ENCODE data around the gene BMP10. TPM values are rescaled to one million over a fixed set of nuclear protein-coding genes. Genes with fewer than 3 reads are reported as not detected.

BMP10 gene
- polyA plus RNA-seq, 1 donor (not counting 4 experiments of a cell fraction or from before 2014, with no cell fraction given): 0.05 TPM

DNA sequence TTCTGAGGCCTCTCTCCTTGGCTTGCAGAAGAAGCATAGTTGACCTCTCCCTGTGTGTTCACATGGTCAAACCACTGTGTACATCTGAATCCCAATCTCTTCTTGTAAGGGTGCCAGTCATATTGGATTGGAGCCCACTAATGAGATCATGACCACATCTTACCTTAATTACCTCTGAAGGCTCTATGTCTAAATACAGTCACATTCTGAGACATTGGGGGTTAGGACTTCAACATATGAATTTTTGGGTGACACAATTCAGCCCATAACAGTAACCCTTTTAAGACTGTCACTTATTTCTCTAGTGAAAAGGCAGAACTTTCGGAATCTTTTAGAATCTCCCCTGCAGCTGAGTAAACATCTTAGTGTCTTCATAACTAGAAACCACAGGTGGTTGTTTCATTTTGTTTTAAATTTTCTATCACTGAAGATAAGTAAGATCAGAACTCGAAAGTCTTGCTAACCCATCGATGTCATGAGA, 33.3 kb downstream of the BMP10 start:
- Histone ChIP-seq H3K4me1 (ENCODE audit: control insufficient read depth, extremely low read depth, insufficient read depth, low read length) (peaks cover under 1% of the 10 kb centered on the region), H3K9ac (ENCODE audit: control insufficient read depth, extremely low read depth, insufficient read depth, low read length) (no peak overlapping the region), H3K9me1 (ENCODE audit: control insufficient read depth, extremely low read depth, insufficient read depth, low read length) (no peaks in the 10 kb centered on the region), H3K27me3 (ENCODE audit: control insufficient read depth, extremely low read depth, insufficient read depth, low read length) (no peaks in the 10 kb centered on the region), H3K9me3 (ENCODE audit: control insufficient read depth, low read depth, low read length) (no peaks in the 10 kb centered on the region), H3K4me3 (ENCODE audit: control insufficient read depth in 2 of 3, extremely low read depth in 1 of 3, insufficient read depth in 2 of 3, low read depth in 1 of 3, low read length in 3 of 3) (no peak overlapping the region), H3K4me2 (ENCODE audit: control insufficient read depth, extremely low read depth, insufficient read depth, low read depth, low read length) (no peak overlapping the region), H2AFZ (ENCODE audit: control insufficient read depth, low read length) (no peak overlapping the region), H3K27ac (ENCODE audit: control insufficient read depth, insufficient read depth, low read length) (no peak overlapping the region), H4K20me1 (ENCODE audit: control insufficient read depth, extremely low read depth, insufficient read depth, low read length) (no peaks in the 10 kb centered on the region), H3K79me2 (ENCODE audit: control insufficient read depth, insufficient read depth, low read length) (no peaks in the 10 kb centered on the region), H3K36me3 (ENCODE audit: control insufficient read depth in 2 of 2, extremely low read depth in 1 of 2, insufficient read depth in 2 of 2, low read length in 2 of 2) (no peaks in the 10 kb centered on the region)
- dilution Hi-C loops (cut with MboI; ENCODE audit: extremely low pct_ligation_motif_present, low sequenced_read_pairs): no loop called here
- TF ChIP-seq, protein P1, sequence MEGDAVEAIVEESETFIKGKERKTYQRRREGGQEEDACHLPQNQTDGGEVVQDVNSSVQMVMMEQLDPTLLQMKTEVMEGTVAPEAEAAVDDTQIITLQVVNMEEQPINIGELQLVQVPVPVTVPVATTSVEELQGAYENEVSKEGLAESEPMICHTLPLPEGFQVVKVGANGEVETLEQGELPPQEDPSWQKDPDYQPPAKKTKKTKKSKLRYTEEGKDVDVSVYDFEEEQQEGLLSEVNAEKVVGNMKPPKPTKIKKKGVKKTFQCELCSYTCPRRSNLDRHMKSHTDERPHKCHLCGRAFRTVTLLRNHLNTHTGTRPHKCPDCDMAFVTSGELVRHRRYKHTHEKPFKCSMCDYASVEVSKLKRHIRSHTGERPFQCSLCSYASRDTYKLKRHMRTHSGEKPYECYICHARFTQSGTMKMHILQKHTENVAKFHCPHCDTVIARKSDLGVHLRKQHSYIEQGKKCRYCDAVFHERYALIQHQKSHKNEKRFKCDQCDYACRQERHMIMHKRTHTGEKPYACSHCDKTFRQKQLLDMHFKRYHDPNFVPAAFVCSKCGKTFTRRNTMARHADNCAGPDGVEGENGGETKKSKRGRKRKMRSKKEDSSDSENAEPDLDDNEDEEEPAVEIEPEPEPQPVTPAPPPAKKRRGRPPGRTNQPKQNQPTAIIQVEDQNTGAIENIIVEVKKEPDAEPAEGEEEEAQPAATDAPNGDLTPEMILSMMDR (optimal IDR thresholded peaks at IDR 0.05 in 1 of 3, IDR thresholded peaks at IDR 0.05 in 1 of 3, conservative IDR thresholded peaks at IDR 0.05 in 1 of 3; ENCODE audit: extremely low read depth in 1 of 3, insufficient read depth in 2 of 3, low read length in 3 of 3): no peak
- no peak for TF ChIP-seq EZH2 (IDR thresholded peaks at IDR 0.05; ENCODE audit: low read length)
- DNase-seq (ENCODE audit: low read depth, low spot score) (no peak), FAIRE-seq (no peak)

GRCh38 chr2:68837164-68837860, 33.9 kb downstream of the BMP10 start:
- H3K27ac ChIP-seq (ENCODE audit: control insufficient read depth, insufficient read depth, low read length): no peak overlapping the region
- no peaks in the 10 kb centered on the region for H3K79me2 ChIP-seq (ENCODE audit: control insufficient read depth, insufficient read depth, low read length)
- dilution Hi-C loops (cut with MboI; ENCODE audit: extremely low pct_ligation_motif_present, low sequenced_read_pairs): no loop called here
- H3K4me3 ChIP-seq (ENCODE audit: control insufficient read depth in 2 of 3, extremely low read depth in 1 of 3, insufficient read depth in 2 of 3, low read depth in 1 of 3, low read length in 3 of 3): no peak overlapping the region
- no peaks in the 10 kb centered on the region for H3K9me1 ChIP-seq (ENCODE audit: control insufficient read depth, extremely low read depth, insufficient read depth, low read length)
- TF ChIP-seq EZH2 (IDR thresholded peaks at IDR 0.05; ENCODE audit: low read length): no peak
- TF ChIP-seq, protein P1 (optimal IDR thresholded peaks at IDR 0.05 in 1 of 3, IDR thresholded peaks at IDR 0.05 in 1 of 3, conservative IDR thresholded peaks at IDR 0.05 in 1 of 3; ENCODE audit: extremely low read depth in 1 of 3, insufficient read depth in 2 of 3, low read length in 3 of 3): peak; percentile 30 to 64 (median 48)
- H4K20me1 ChIP-seq (ENCODE audit: control insufficient read depth, extremely low read depth, insufficient read depth, low read length): no peaks in the 10 kb centered on the region
- H3K9me3 ChIP-seq (ENCODE audit: control insufficient read depth, low read depth, low read length): no peaks in the 10 kb centered on the region
- FAIRE-seq (no peak), DNase-seq (ENCODE audit: low read depth, low spot score) (no peak)
- no peak overlapping the region for H3K9ac ChIP-seq (ENCODE audit: control insufficient read depth, extremely low read depth, insufficient read depth, low read length)
- H2AFZ ChIP-seq (ENCODE audit: control insufficient read depth, low read length): no peak overlapping the region
- H3K36me3 ChIP-seq (ENCODE audit: control insufficient read depth in 2 of 2, extremely low read depth in 1 of 2, insufficient read depth in 2 of 2, low read length in 2 of 2): no peaks in the 10 kb centered on the region
- H3K4me1 ChIP-seq (ENCODE audit: control insufficient read depth, extremely low read depth, insufficient read depth, low read length): peaks cover 6% of the 10 kb centered on the region
- H3K4me2 ChIP-seq (ENCODE audit: control insufficient read depth, extremely low read depth, insufficient read depth, low read depth, low read length): no peak overlapping the region
- no peaks in the 10 kb centered on the region for H3K27me3 ChIP-seq (ENCODE audit: control insufficient read depth, extremely low read depth, insufficient read depth, low read length)
